ENCODE data around the gene POTEI.
"Not testable (repeated sequence)": the region's sequence is repeated elsewhere in the genome, so short reads cannot be mapped to it uniquely, and the experiment has no call there.

POTEI gene

GRCh38 chr2:130454712-130455083 is 54.4 kb downstream of the POTEI start:
- DNase-seq, result not testable (repeated sequence)

- DNase-seq, result not testable (repeated sequence)
Measured at GRCh38 chr2:130453955-130454711, 55.0 kb downstream of the POTEI start.

- not testable (repeated sequence) for DNase-seq
Measured at GRCh38 chr2:130452897-130453296, 56.2 kb downstream of the POTEI start.

- DNase-seq, result not testable (repeated sequence)
Measured at GRCh38 chr2:130451823-130452222, 57.3 kb downstream of the POTEI start.

- DNase-seq, result not testable (repeated sequence)
Measured at GRCh38 chr2:130451278-130451677, 57.9 kb downstream of the POTEI start.

- not testable (repeated sequence) for DNase-seq
Measured at GRCh38 chr2:130450366-130450765, 58.8 kb downstream of the POTEI start.

GRCh38 chr2:130427631-130428030 is 81.5 kb downstream of the POTEI start:
- not testable (repeated sequence) for DNase-seq

GRCh38 chr2:130418845-130419244 is 90.3 kb downstream of the POTEI start:
- not testable (repeated sequence) for DNase-seq

GRCh38 chr2:130416693-130417092 is 92.4 kb downstream of the POTEI start:
- DNase-seq, result not testable (repeated sequence)
